ENCODE results near the gene BCAS1.
A peak's percentile ranks its signal among the peaks of the same experiment; 100 is the strongest.

The BCAS1 gene

GRCh38 chr20:53915446-53916172 is 154.8 kb downstream of the BCAS1 start:
- Histone ChIP-seq H3K27ac (peak overlapping the region; percentile 96), H3K27me3 (ENCODE audit: insufficient read depth, low read depth, severe bottlenecking) (no peaks in the 10 kb centered on the region), H3K9me3 (ENCODE audit: severe bottlenecking) (no peaks in the 10 kb centered on the region), H3K4me3 (ENCODE audit: low read depth, low read length) (peak overlapping the region; percentile 75), H3K36me3 (no peaks in the 10 kb centered on the region)
- TF ChIP-seq CTCF (IDR thresholded peaks at IDR 0.05; ENCODE audit: low read depth, low read length), result peak; percentile 61
- peak; percentile 94 for DNase-seq

- Histone ChIP-seq H3K27me3 (ENCODE audit: insufficient read depth, low read depth, severe bottlenecking) (no peaks in the 10 kb centered on the region), H3K36me3 (no peaks in the 10 kb centered on the region), H3K9me3 (ENCODE audit: severe bottlenecking) (no peaks in the 10 kb centered on the region), H3K4me3 (ENCODE audit: low read depth, low read length) (peak overlapping the region; percentile 75), H3K27ac (peak overlapping the region; percentile 96)
- 0 out of 2 replicates have a peak, but pooled peaks have one; percentile 7 for TF ChIP-seq CTCF (IDR thresholded peaks at IDR 0.05; ENCODE audit: low read depth, low read length)
- DNase-seq, result no peak
Measured at GRCh38 chr20:53914781-53915445, 155.5 kb downstream of the BCAS1 start.

- Histone ChIP-seq H3K4me3 (ENCODE audit: low read depth, low read length) (no peak overlapping the region), H3K27me3 (ENCODE audit: insufficient read depth, low read depth, severe bottlenecking) (no peaks in the 10 kb centered on the region), H3K27ac (peak overlapping the region; percentile 96; the same call in 1 of the 2 replicates), H3K36me3 (no peaks in the 10 kb centered on the region), H3K9me3 (ENCODE audit: severe bottlenecking) (no peaks in the 10 kb centered on the region)
- no peak for DNase-seq
- no peak for TF ChIP-seq CTCF (IDR thresholded peaks at IDR 0.05; ENCODE audit: low read depth, low read length)
Measured at GRCh38 chr20:53914091-53914780, 156.2 kb downstream of the BCAS1 start.

GRCh38 chr20:53911301-53911700 is 159.1 kb downstream of the BCAS1 start:
- Histone ChIP-seq H3K36me3 (no peaks in the 10 kb centered on the region), H3K4me3 (ENCODE audit: low read depth, low read length) (no peak overlapping the region), H3K9me3 (ENCODE audit: severe bottlenecking) (no peaks in the 10 kb centered on the region), H3K27ac (no peak overlapping the region), H3K27me3 (ENCODE audit: insufficient read depth, low read depth, severe bottlenecking) (no peaks in the 10 kb centered on the region)
- DNase-seq, result no peak
- TF ChIP-seq CTCF (IDR thresholded peaks at IDR 0.05; ENCODE audit: low read depth, low read length), result no peak

- DNase-seq, result no peak
- TF ChIP-seq CTCF (IDR thresholded peaks at IDR 0.05; ENCODE audit: low read depth, low read length), result no peak
- no peak overlapping the region for H3K27ac ChIP-seq
- H3K9me3 ChIP-seq (ENCODE audit: severe bottlenecking), result no peaks in the 10 kb centered on the region
- H3K27me3 ChIP-seq (ENCODE audit: insufficient read depth, low read depth, severe bottlenecking), result no peaks in the 10 kb centered on the region
- no peaks in the 10 kb centered on the region for H3K36me3 ChIP-seq
- H3K4me3 ChIP-seq (ENCODE audit: low read depth, low read length), result no peak overlapping the region
Measured at GRCh38 chr20:53910351-53911002, 159.9 kb downstream of the BCAS1 start.

All from WERI-Rb-1 (cell line).